G401.6 (cell line): ENCODE measurements around the gene SEPTIN2.
"Not testable (repeated sequence)": the region's sequence is repeated elsewhere in the genome, so short reads cannot be mapped to it uniquely, and the experiment has no call there.

Experiments
- FAIRE-seq: peaks from 2 replicates; lab custom pipeline; 2012; peaks lifted over from hg19 to GRCh38; lab: Jason Lieb, UNC

SEPTIN2 gene

GRCh38 chr2:241315879-241316631 lies at the start of gene SEPTIN2:
Gene SEPTIN2, plus strand, starts transcription at chr2:241315925. Its CDS starts 8,308 bp downstream, at chr2:241324233.
- no peak for FAIRE-seq

- FAIRE-seq, result no peak
These were observed 48.3 kb upstream of the SEPTIN2 start for GRCh38 chr2:241267249-241268067.

GRCh38 chr2:241268306-241268705 lies 47.4 kb upstream of the SEPTIN2 start:
- FAIRE-seq, result no peak

- FAIRE-seq, result no peak
These were observed 46.8 kb upstream of the SEPTIN2 start for GRCh38 chr2:241268716-241269445.

GRCh38 chr2:241269707-241270520 lies 45.8 kb upstream of the SEPTIN2 start:
- FAIRE-seq, result no peak

GRCh38 chr2:241270531-241270930 lies 45.2 kb upstream of the SEPTIN2 start:
- no peak for FAIRE-seq

GRCh38 chr2:241271706-241272302 lies 43.9 kb upstream of the SEPTIN2 start:
- FAIRE-seq, result no peak

GRCh38 chr2:241272303-241273209 lies 43.2 kb upstream of the SEPTIN2 start:
- FAIRE-seq, result no peak

GRCh38 chr2:241273210-241274020 lies 42.3 kb upstream of the SEPTIN2 start:
- no peak for FAIRE-seq

GRCh38 chr2:241274127-241274526 lies 41.6 kb upstream of the SEPTIN2 start:
- FAIRE-seq, result no peak

- FAIRE-seq, result no peak
These were observed 40.2 kb upstream of the SEPTIN2 start for GRCh38 chr2:241275504-241275903.

GRCh38 chr2:241275910-241276309 lies 39.8 kb upstream of the SEPTIN2 start:
- FAIRE-seq, result no peak

- FAIRE-seq, result not testable (repeated sequence)
These were observed 37.4 kb upstream of the SEPTIN2 start for GRCh38 chr2:241278306-241278705.

- FAIRE-seq, result no peak
These were observed 36.3 kb upstream of the SEPTIN2 start for GRCh38 chr2:241279413-241279812.

- FAIRE-seq, result no peak
These were observed 35.9 kb upstream of the SEPTIN2 start for GRCh38 chr2:241279828-241280227.

GRCh38 chr2:241280291-241280690 lies 35.4 kb upstream of the SEPTIN2 start:
- FAIRE-seq, result no peak

GRCh38 chr2:241282555-241282954 lies 33.2 kb upstream of the SEPTIN2 start:
- FAIRE-seq, result no peak

- no peak for FAIRE-seq
These were observed 30.1 kb upstream of the SEPTIN2 start for GRCh38 chr2:241285596-241285995.

- FAIRE-seq, result no peak
These were observed 29.2 kb upstream of the SEPTIN2 start for GRCh38 chr2:241286348-241287090.
